Umbilical cord (tissue), 2 donors: ENCODE data around the gene BRIP1. TPM values are rescaled to one million over a fixed set of nuclear protein-coding genes. Genes with fewer than 3 reads are reported as not detected.
"Not testable (repeated sequence)": the region's sequence is repeated elsewhere in the genome, so short reads cannot be mapped to it uniquely, and the experiment has no call there.

Experiments used
- DNase-seq: peaks from one replicate; pipeline ENCODE4 v3.0.0-alpha.2; 2015; ENCODE audit warnings: low spot score
- total RNA-seq: library from RNA; depleted of rRNA; stranded (reverse); fragments of >200 nt; gene quantifications from one replicate; pipeline ENCODE4 v1.2.3, GENCODE V29; 2014; ENCODE audit warnings: low replicate concordance; ENCODE audit not compliant: insufficient read depth

Gene BRIP1
- total RNA-seq, 1 donor from 2014 or later, result 10.6 TPM

DNA sequence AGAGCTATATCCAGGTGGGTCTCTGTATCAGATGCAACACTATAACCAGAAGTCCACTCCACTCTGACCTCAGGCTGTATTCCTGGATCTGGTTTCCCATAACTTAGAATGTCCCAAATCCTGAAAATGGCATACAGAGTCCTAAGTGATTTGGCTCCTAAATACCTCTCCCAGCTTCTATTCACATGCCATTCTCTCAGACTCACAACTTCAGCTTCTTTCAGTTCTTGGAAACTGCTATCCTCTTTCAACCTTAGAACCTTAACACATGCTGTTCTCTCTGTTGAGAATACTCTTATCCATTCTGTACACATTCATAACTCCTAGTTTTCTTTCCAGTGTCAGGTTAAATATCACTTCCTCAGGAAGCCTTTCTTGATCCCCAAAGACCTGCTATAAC is 132.0 kb downstream of the BRIP1 start:
- no peak for DNase-seq

DNA sequence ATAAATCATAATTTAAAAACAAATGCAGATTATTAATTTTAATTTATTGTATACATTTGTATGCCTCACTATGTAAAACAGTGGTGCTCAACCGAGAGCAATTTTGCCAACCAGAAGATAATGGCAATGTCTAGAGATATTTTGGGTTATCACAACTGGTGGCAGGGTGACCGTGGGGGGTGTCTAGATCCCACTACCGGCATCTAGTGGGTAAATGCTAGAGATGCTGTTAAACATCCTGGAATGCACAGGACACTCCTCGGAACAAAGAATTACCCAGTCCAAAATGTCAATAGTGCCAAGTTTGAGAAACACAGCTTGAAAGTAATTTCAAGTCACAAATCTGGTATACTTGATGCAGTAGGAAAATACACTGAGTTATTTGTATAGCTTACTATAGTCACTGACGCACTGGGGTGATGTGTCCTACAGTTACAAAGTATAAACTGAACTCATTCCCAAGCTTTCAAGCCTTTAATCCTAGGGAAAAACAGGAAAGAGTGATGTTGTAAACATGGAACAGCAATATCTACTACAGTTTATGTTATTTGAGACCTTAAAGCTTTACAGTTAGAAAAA is 133.5 kb downstream of the BRIP1 start:
- DNase-seq, result no peak

GRCh38 chr17:61728297-61728836 is 135.0 kb downstream of the BRIP1 start:
- no peak for DNase-seq

GRCh38 chr17:61727798-61728197 is 135.5 kb downstream of the BRIP1 start:
- not testable (repeated sequence) for DNase-seq

- no peak for DNase-seq
These were observed 136.4 kb downstream of the BRIP1 start for GRCh38 chr17:61726977-61727376.

DNA sequence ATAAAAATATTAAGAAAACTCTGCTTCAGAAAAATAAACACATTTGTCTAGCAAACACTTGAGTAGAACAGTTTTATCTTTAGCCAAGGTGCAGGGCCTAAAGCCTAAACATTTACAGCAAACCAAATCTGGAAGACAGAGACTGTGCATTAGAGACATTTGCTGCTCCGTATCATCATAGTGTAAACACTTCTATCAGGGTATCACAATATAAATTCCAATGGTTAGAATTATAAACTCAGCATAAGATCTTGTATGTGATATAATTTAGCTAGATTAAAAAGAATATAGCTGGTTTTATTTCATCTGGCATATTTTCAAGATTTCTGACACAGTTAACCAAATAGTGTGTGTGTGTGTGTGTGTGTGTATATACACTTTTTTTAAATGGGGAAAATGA is 138.6 kb downstream of the BRIP1 start:
- no peak for DNase-seq

DNA sequence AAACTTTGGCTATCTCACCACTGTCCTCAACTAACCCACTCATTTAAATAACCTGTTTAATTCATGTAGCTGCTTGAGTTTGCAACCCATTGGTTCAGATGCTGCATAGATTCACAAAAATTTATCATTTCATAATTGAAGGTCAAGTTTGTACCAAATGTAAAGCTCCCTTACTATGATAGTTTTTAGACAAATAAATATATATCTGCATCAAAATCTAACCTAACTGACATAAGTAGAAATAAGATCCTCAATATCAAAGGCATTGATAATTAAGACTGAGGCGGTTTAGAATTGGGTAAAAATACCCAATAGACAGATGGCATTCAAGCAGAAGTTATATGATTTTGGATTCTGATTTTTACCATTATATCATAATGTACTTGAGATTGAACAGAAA is 139.4 kb downstream of the BRIP1 start:
- DNase-seq, result no peak

GRCh38 chr17:61723183-61723582 is 140.1 kb downstream of the BRIP1 start:
- DNase-seq, result no peak

DNA sequence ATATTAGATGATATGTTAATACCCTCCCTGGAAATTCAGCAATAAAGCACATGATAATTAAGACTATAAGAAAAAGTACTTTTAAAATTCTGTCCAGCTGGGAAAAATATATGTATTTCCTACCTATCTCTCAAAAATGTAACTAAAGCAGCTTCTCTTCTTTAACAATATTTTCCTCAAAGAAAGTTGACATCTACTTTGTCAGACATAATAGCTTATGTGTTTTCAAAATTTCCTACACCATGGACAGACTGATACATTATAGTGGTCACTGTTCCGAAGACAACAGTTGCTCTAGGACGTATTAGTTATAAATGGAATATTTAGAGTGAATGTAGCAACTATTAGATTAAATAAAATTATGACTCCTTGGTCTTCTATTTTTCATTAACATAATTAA is 140.9 kb downstream of the BRIP1 start:
- no peak for DNase-seq

DNA sequence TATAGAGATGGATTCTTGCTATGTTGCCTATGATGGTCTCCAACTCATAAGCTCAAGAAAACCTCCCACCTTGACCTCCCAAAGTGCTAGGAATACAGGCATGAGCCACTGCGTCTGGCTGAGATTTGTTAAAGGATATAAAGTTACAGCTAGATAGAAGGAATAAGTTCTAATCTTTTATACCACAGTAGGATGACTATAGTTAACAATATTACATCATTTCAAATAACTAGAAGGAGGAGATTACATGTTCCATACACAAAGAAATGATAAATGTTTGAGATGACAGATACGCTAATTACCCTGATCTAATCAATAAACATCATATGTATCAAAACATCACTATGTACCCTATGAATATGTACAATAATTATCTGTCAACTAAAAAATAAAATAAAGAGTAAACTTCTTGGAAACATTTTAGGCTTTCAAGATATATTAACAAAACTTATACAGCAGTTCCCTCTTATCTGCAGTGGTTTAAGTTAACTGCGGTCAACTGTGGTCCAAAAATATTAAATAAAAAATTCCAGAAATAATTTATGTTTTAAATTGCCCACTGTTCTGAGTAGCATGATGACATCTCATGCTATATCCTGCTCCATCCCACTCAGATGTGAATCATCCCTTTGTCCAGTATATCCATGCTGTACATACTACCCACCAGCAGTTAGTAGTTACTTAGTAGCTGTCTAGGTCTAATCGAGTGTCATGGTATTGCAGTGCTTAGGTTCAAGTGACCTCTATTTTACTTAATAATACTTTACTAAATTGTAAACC is 143.1 kb downstream of the BRIP1 start:
- DNase-seq, result no peak

GRCh38 chr17:61719220-61719619 is 144.1 kb downstream of the BRIP1 start:
- not testable (repeated sequence) for DNase-seq

GRCh38 chr17:61718022-61718421 is 145.3 kb downstream of the BRIP1 start:
- DNase-seq, result no peak

GRCh38 chr17:61717352-61717751 is 146.0 kb downstream of the BRIP1 start:
- DNase-seq, result no peak

GRCh38 chr17:61716225-61716829 is 147.0 kb downstream of the BRIP1 start:
- DNase-seq, result no peak

GRCh38 chr17:61715348-61715747 is 148.0 kb downstream of the BRIP1 start:
- no peak for DNase-seq

DNA sequence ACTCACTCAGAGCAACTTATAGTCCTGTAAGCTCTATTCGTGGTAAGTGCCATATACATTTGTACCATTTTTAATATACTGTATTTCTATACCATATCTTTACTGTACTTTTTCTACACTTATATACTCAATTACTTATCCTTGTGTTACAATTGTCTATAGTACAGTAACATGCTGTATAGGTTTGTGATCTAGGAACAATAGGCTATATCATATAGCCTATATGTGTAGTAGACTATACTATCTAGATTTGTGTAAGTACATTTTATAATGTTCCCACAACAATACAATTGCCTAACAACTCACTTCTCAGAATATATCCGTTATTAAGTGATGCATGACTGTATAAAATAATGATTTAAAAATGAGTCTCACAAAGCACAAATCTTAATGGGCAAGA is 149.0 kb downstream of the BRIP1 start:
- no peak for DNase-seq

DNA sequence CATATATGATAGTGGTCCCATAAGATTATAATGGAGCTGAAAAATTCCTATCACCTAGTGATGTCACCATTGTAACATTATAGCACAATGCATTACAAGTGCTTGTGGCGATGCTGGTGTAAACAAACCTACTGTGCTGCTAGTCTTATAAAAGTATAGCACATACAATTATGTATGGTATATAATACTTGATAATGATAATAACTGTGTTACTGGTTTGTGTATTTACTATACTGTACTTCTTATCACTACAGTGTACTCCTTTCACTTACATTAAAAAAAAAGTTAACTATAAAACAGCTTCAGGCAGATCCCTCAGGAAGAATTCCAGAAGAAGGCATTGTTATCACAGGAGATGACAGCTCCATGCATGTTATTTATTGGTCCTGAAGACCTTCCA is 150.3 kb downstream of the BRIP1 start:
- no peak for DNase-seq

GRCh38 chr17:61710546-61710945 is 152.8 kb downstream of the BRIP1 start:
- DNase-seq, result no peak

- DNase-seq, result no peak
These were observed 153.8 kb downstream of the BRIP1 start for GRCh38 chr17:61709567-61709966.

DNA sequence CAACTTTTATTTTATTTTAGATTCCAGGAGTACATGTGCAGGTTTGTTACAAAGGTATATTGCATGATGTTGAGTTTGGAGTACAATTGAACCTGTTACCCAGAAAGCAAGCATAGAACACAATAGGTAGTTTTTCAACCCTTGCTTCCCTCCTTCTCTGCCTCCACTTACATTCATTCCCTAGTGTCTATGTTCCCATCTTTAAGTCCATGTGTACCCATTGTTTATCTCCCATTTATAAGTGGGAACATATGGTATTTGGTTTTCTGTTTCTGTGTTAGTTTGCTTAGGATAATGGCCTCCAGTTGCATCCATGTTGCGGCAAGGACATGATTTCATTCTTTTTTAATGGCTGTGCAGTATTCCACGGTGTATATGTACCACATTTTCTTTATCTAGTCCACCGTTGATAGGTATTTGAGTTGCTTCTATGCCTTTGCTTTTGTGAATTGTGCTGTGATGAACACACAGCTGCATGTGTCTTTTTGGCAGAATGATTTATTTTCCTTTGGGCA is 158.3 kb downstream of the BRIP1 start:
- no peak for DNase-seq

- no peak for DNase-seq
These were observed 160.9 kb downstream of the BRIP1 start for GRCh38 chr17:61702450-61702849.

DNA sequence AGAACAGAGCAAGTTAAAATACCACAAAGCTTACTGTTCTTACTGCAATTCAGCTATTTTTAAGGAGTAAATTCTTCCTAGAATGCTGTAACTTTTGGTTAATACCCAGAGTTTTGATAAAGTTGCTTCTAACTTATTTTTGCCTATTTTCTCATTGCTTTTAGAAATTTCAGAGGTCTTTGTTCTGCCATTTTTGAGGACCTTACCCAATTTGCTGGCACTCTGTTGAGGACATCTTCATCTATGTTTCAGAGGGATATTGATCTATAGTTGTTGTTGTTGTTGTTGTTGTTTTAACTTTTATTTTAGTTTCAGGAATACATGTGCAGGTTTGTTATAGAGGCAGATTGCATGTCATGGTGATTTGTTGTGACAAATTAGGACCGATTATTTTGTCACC is 161.3 kb downstream of the BRIP1 start:
- DNase-seq, result no peak

DNA sequence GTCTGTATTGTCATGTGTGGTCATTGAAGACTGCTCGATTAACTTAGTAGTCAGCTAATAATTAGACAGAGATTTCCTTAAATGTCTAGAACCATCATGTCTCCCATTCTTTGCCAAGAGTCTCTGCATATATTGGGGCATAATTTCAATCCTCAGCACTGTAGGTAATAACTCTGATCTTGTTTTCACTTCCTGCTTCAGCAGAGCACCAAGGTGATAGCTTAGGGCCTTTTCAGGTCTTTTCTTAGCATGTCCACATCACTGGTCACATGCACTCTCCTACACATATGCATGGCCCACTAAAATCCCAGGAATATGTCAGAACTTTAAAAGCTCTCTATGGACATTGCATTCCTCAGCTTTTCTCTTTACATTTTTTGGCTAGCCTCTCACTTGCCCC is 162.0 kb downstream of the BRIP1 start:
- DNase-seq, result no peak
